Erythroblast (primary cell): ENCODE data around the gene NEDD4L.

ENCODE experiments used
- DNase-seq, 2 experiments: peaks; one replicate each; lab custom pipeline; 2025; lab: John Stamatoyannopoulos, UW
- GATA1 ChIP-seq: IDR thresholded peaks from 2 replicates; pipeline ENCODE4 v1.6.1; 2011; ENCODE audit warnings: low read depth, mild to moderate bottlenecking, control low read depth, low read length, moderate library complexity
- POLR2A ChIP-seq: IDR thresholded peaks from 2 replicates; pipeline ENCODE4 v1.6.1; 2011; ENCODE audit warnings: mild to moderate bottlenecking, low read length

The NEDD4L gene

DNA sequence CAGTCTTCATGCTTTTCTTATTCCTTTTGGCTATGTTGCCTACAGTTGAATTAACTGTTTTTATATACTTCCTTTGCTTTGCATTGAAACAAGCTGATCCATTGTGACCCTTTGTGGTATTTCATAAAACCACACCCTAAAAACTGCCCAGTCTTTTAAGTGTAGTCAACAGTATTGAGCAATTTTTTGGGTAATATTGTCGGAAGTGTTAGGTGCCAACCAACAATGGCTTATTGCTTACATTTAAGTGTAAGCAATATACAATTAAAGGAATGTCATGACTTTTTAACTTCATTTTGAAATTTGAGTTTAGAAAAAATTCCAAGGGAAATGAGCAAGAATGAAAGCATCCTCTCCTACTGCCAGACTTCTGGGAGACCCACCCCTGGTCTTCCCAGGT is 174.1 kb downstream of the NEDD4L start:
- no peak for TF ChIP-seq GATA1
- TF ChIP-seq POLR2A, result no peak
- no peak for DNase-seq

- TF ChIP-seq POLR2A (no peak), GATA1 (no peak)
- DNase-seq, result peak; percentile 76 to 80
Observed at GRCh38 chr18:58221060-58221725, 177.2 kb downstream of the NEDD4L start.

- TF ChIP-seq POLR2A (no peak), GATA1 (no peak)
Observed at GRCh38 chr18:58222432-58223125, 178.6 kb downstream of the NEDD4L start.

DNA sequence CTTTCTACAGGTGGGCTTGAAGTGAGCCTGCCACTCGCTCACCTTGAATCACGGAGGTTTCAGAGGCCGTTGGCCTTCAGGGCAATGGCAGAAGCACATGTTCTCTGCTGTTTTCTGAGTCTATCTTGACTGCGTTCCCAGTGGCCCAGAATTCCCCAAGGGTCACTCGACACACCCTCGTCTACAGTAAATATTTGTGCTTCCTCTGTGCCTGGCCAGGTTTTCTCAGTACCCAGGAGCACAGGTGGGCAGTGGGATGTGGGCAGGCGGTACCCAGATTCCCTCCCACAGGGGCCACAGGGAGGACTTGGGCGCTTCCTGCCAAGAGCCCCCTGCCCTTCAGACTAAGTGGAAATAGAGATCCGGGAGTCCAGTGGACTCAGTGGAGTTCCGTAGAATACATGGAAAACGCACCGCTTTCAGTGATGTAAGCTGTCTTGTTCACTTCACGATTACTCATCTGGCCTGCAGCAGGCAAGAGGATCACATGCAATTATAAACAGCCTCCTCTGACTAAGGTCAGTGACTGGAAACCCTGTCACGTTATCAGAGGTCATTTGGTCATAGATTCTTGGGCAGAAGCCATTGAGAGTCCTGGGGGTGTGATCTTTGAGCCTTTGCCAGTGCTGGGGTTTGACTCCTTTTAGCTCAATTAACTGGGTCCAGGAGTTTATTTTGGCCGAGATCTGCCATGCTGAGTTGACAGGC is 179.8 kb downstream of the NEDD4L start:
- TF ChIP-seq GATA1, result no peak
- TF ChIP-seq POLR2A, result no peak
- peak; percentile 59 for DNase-seq

More at GRCh38 chr18:58222432-58223125, 178.6 kb downstream of the NEDD4L start:
- DNase-seq, result no peak

DNA sequence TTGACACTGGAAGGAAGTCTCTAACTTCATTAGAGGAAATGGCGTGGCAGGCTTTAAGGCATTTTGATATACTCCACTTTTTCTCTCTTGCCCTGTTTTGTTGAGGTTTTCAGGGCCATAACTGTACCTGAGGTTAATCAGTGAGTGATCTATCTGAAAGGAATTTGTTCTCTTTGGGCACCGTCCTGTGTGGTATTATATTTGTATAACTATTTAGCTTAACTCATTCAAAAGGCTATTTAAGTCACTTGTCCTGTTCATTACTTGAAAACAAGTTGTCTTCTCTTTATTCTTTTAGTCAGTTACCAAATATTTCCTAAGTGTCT is 180.4 kb downstream of the NEDD4L start:
- no peak for DNase-seq
- TF ChIP-seq GATA1 (no peak), POLR2A (no peak)

DNA sequence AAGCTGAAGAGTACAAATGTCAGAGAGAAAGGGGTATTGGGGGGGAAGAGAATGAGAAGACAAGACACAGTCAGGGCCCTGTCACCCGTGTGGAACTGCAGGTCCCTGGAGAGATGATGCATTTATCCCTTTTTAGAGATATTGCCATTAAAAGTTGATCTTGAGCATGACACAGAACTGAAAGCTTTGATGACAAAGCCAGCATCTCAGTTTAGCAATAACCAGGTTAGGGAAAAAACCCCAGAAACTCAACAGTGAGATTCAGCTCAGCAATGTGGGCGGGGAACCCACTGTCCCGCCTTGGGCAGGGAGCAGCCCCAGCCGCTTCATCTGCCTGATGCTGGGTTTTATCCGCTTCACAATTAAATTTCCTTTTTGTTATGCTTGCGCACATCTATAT is 181.1 kb downstream of the NEDD4L start:
- DNase-seq, result no peak
- TF ChIP-seq GATA1 (no peak), POLR2A (no peak)

DNA sequence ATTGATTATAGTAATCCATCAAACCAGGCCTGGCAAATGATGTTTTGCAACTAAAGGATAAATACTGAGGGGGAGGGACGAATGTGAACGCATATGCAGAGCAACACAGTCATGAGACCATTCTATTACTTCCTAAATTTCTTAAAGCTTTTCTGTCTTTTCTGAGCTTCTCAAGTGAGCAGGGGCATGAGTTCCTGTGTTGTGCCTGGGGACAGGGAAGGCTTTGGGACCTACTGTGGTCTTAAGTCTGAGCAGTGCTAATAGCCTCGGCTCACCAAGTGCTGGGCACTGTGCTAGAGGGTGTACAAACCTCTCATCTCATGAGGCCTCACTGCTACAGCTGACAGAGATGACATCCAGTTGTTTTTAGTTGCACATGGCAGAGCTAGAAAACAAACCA is 182.4 kb downstream of the NEDD4L start:
- TF ChIP-seq POLR2A (no peak), GATA1 (no peak)
- DNase-seq, result no peak

DNA sequence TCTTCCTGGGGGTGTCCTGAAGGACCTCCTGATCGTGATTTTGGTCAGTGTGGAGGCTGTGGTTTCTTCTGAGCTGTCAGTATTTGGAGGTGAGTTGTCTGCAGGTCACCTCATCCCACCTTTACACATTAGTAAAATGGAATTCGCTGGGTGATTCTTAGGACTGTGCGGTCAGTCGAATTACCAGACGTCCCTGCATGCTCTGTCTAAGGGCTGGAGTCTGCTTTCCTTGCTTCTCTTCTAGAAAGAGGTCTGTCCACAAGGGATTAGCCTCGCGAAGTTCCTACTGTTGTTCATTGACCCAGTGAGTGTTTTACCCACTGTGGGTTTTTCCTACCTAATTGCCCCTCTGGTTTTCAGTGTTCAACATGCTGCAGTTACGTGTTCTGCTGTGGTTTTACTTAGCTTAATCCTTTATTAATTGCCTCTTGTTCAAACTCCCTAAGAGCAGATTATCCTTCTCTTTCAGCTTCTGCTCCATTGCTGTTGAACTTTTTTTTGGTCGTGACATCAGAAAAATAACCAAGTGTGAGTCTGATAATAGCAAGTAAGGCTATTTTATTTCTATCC is 183.4 kb downstream of the NEDD4L start:
- DNase-seq, result no peak
- no peak for TF ChIP-seq POLR2A
- TF ChIP-seq GATA1, result no peak

- TF ChIP-seq GATA1 (no peak), POLR2A (no peak)
- DNase-seq, result no peak
Observed at GRCh38 chr18:58228176-58228575, 184.2 kb downstream of the NEDD4L start.

GRCh38 chr18:58228762-58229161 is 184.7 kb downstream of the NEDD4L start:
- no peak for DNase-seq
- TF ChIP-seq GATA1 (no peak), POLR2A (no peak)

GRCh38 chr18:58229162-58229561 is 185.1 kb downstream of the NEDD4L start:
- no peak for DNase-seq
- TF ChIP-seq POLR2A, result no peak
- no peak for TF ChIP-seq GATA1

DNA sequence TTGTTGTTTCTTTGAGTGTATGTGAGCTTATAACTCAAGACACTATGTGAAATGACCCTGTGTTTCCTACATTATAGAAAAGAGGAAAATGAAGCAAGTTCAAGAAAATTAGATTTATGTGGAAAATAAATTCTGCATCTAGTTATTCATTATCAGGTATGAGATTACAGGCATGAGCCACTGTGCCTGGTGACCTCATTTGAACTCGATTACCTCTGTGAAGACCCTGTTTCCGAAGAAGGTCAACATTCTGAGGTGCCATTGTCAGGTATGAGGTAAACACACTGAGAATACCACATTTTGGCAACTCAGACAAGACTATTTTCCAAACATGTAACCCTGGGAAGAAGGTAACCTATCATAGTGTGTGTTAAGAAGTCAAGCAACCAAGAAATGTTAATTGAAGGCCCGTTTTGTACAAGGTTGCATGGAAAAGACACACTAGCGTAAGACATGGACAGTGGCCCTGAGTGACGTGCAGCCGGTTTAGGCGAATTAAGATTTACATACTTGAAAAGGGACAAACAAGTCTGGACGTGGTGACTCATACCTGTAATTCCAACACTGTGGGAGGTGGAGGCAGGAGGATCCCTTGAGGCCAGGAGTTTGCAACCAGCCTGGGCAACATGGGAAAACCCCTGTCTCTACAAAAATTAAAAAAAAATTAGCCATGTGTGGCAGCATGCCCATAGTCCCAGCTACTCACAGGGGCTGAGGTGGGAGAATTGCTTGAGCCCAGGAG is 186.6 kb downstream of the NEDD4L start:
- no peak for DNase-seq
- TF ChIP-seq GATA1 (no peak), POLR2A (no peak)

- TF ChIP-seq GATA1 (no peak), POLR2A (no peak)
- peak; percentile 50 to 53 for DNase-seq
Observed at GRCh38 chr18:58231930-58232329, 187.9 kb downstream of the NEDD4L start.
